ENCODE data around the gene PER1. TPM values are rescaled to one million over a fixed set of nuclear protein-coding genes. Genes with fewer than 3 reads are reported as not detected.

The PER1 gene
- total and polyA plus RNA-seq, 2 of the 4 experiments (the other 2 are of a cell fraction) = 3.4 to 10.5 TPM

- Histone ChIP-seq H2BK120ac (ENCODE audit: low read depth, low read length) (0 out of 2 replicates have a peak overlapping the region, but pooled peaks have one; percentile 7), H4K20me1 (ENCODE audit: insufficient read depth, low read length) (peaks cover 8% of the 10 kb centered on the region; the same call in 1 of the 2 replicates), H3K14ac (replicated peaks; ENCODE audit: low read depth, low read length) (peak overlapping the region; percentile 85), H3K56ac (ENCODE audit: extremely low read depth, insufficient read depth, low read length) (peak overlapping the region; percentile 73), H3K9me1 (ENCODE audit: insufficient read depth, low read length) (peaks cover 21% of the 10 kb centered on the region), H4K5ac (ENCODE audit: low read depth, low read length) (no peak overlapping the region), H3K4me2 (ENCODE audit: low read depth, low read length) (peak overlapping the region; percentile 88), H4K8ac (ENCODE audit: low read depth in 2 of 2, low read length in 2 of 2) (peak overlapping the region; percentile 90 to 98; a peak in 2 of 4 replicates), H2AFZ (replicated peaks; ENCODE audit: low read length, poor library complexity) (peak overlapping the region; percentile 100), H3K27ac (ENCODE audit: insufficient read depth, low read length) (peak overlapping the region; percentile 56), H3K79me1 (ENCODE audit: low read depth in 1 of 2, low read length in 2 of 2) (peaks cover 9 to 30% of the 10 kb centered on the region in 2 experiments; a peak in 3 of 4 replicates), H2AK9ac (replicated peaks; ENCODE audit: low read depth, low read length, poor library complexity) (peak overlapping the region; percentile 98), H2BK20ac (ENCODE audit: low read depth, low read length) (no peak overlapping the region), H3K4ac (ENCODE audit: low read depth, low read length) (peak overlapping the region; percentile 63), H3K27me3 (ENCODE audit: control insufficient read depth, insufficient read depth, low read length) (no peaks in the 10 kb centered on the region), H3K18ac (ENCODE audit: low read depth, low read length) (no peak overlapping the region), H3K36me3 (ENCODE audit: control insufficient read depth, insufficient read depth, low read length) (no peaks in the 10 kb centered on the region), H3K9me3 (ENCODE audit: control insufficient read depth, insufficient read depth, low read length) (no peaks in the 10 kb centered on the region), H3K23ac (ENCODE audit: low read depth, low read length) (peak overlapping the region; percentile 86; the same call in 1 of the 2 replicates), H3K4me1 (ENCODE audit: control insufficient read depth, insufficient read depth, low read length) (peaks cover 12% of the 10 kb centered on the region), H2AK5ac (ENCODE audit: low read depth, low read length) (peak overlapping the region; percentile 48), H2BK15ac (ENCODE audit: low read depth, low read length) (no peak overlapping the region; the same call in 2 of the 3 replicates), H3K4me3 (ENCODE audit: insufficient read depth, low read depth, low read length) (peak overlapping the region; percentile 65), H2BK5ac (ENCODE audit: low read depth, low read length, poor library complexity, severe bottlenecking) (peak overlapping the region; percentile 40), H3K9ac (ENCODE audit: low read depth, low read length) (peak overlapping the region; percentile 72), H4K91ac (ENCODE audit: insufficient read depth, low read depth, low read length) (peak overlapping the region; percentile 48; the same call in 1 of the 2 replicates)
- intact Hi-C loops (cut with micrococcal nuclease) = no loop called here
- TF ChIP-seq POLR2A (IDR thresholded peaks at IDR 0.05; ENCODE audit: low read depth, low read length) (no peak), MAZ (IDR thresholded peaks at IDR 0.05; ENCODE audit: borderline replicate concordance, low read depth, low read length) (no peak), RFX5 (IDR thresholded peaks at IDR 0.05; ENCODE audit: low read depth, low read length) (no peak), RCOR1 (IDR thresholded peaks at IDR 0.05; ENCODE audit: insufficient replicate concordance, low read length) (no peak), USF2 (IDR thresholded peaks at IDR 0.05; ENCODE audit: low read depth, low read length) (no peak), MXI1 (IDR thresholded peaks at IDR 0.05; ENCODE audit: borderline replicate concordance, low read depth, low read length) (no peak), FOS (IDR thresholded peaks at IDR 0.05; ENCODE audit: low read depth, low read length) (no peak), CHD1 (IDR thresholded peaks at IDR 0.05; ENCODE audit: low read depth, low read length) (no peak), NFE2L2 (IDR thresholded peaks at IDR 0.05; ENCODE audit: low read depth, low read length) (no peak), BHLHE40 (IDR thresholded peaks at IDR 0.05; ENCODE audit: low read depth, low read length) (no peak), CEBPB (IDR thresholded peaks at IDR 0.05; ENCODE audit: low read depth, low read length) (no peak)
- 0% methylated on average over 1 of the region's 11 CpGs; no CpG with 5 or more reads in 1 of the 2 experiments for WGBS, 2 experiments (ENCODE audit: extremely low coverage in 2 of 2, insufficient read length in 1 of 2)
- no TSS peak for BruUV-seq (replicated peaks)
- peak; percentile 6 for ATAC-seq (ENCODE audit: low read depth)
- POLR2A ChIA-PET (ENCODE audit: unreplicated experiment) = no interaction called here
- dilution Hi-C loops (cut with HindIII; ENCODE audit: low sequenced_read_pairs, unreplicated experiment) = no loop called here
- CTCF ChIA-PET = no interaction called here
- in situ Hi-C loops (cut with MboI; ENCODE audit: low sequenced_read_pairs) = no loop called here
- DNase-seq = no peak
These were observed 23.6 kb upstream of the PER1 start for GRCh38 chr17:8175795-8176196.

All from IMR-90 (cell line).